Type B pancreatic cell (in vitro differentiated cells): ENCODE data around the gene TTN. TPM values are rescaled to one million over a fixed set of nuclear protein-coding genes. Genes with fewer than 3 reads are reported as not detected.

ENCODE experiments used
- DNase-seq: peaks from one replicate; pipeline ENCODE4 v3.0.0; 2021; ENCODE audit warnings: mixed read lengths; ENCODE audit not compliant: unreplicated experiment; ENCODE audit errors: extremely low spot score
- H3K27ac Mint-ChIP-seq: 2 replicates; pipeline ENCODE4 v1.8.0; 2021; ENCODE audit warnings: mild to moderate bottlenecking, mixed read lengths
- H3K27me3 Mint-ChIP-seq: 2 replicates; pipeline ENCODE4 v1.8.0; 2021; ENCODE audit warnings: mixed read lengths
- H3K36me3 Mint-ChIP-seq: 2 replicates; pipeline ENCODE4 v1.8.0; 2021; ENCODE audit warnings: mixed read lengths
- H3K4me1 Mint-ChIP-seq: one replicate; pipeline ENCODE4 v1.8.0; 2021; ENCODE audit warnings: mixed read lengths; ENCODE audit not compliant: unreplicated experiment
- H3K4me3 Mint-ChIP-seq: 2 replicates; pipeline ENCODE4 v1.8.0; 2021; ENCODE audit warnings: mild to moderate bottlenecking, mixed read lengths
- H3K9me3 Mint-ChIP-seq: 2 replicates; pipeline ENCODE4 v1.8.0; 2021; ENCODE audit warnings: mixed read lengths
- total RNA-seq: library from RNA; stranded (reverse); gene quantifications from 2 replicates; pipeline ENCODE4 v1.2.1, GENCODE V29; 2021; ENCODE audit warnings: low replicate concordance
- TF ChIP-seq, protein P1 (sequence below): fragments of 200-600 bp; sonication (generic); conservative IDR thresholded peaks from 2 replicates; pipeline ENCODE4 v1.5.0; 2021; ENCODE audit warnings: antibody characterized with exemption, mild to moderate bottlenecking

The TTN gene
- total RNA-seq, 1 donor from 2014 or later, result 5.6 TPM

DNA sequence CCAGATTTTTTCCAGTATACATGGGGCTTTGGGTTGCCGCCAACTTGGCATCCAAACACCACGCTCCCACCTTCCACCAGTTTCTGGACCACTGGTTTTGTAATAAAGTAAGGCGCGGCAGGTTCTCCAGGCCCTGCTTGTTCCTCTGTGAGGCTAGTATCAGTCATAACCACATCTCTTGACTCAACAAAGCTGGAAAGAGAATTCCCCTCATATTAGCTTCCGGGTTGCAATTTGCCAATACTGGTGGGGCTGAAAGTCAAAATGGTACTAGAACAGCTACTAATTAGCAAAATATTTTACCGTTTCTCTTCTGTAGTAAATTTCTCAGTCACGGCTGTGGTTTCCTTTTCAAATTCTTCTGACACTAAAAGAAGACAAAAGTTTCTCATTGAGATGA, 25.0 kb downstream of the TTN start:
- DNase-seq, result no peak
- no peaks in the 10 kb centered on the region for H3K9me3 Mint-ChIP-seq
- TF ChIP-seq, protein P1, sequence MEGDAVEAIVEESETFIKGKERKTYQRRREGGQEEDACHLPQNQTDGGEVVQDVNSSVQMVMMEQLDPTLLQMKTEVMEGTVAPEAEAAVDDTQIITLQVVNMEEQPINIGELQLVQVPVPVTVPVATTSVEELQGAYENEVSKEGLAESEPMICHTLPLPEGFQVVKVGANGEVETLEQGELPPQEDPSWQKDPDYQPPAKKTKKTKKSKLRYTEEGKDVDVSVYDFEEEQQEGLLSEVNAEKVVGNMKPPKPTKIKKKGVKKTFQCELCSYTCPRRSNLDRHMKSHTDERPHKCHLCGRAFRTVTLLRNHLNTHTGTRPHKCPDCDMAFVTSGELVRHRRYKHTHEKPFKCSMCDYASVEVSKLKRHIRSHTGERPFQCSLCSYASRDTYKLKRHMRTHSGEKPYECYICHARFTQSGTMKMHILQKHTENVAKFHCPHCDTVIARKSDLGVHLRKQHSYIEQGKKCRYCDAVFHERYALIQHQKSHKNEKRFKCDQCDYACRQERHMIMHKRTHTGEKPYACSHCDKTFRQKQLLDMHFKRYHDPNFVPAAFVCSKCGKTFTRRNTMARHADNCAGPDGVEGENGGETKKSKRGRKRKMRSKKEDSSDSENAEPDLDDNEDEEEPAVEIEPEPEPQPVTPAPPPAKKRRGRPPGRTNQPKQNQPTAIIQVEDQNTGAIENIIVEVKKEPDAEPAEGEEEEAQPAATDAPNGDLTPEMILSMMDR, result no peak
- no peak overlapping the region for H3K27ac Mint-ChIP-seq
- no peaks in the 10 kb centered on the region for H3K27me3 Mint-ChIP-seq
- no peaks in the 10 kb centered on the region for H3K36me3 Mint-ChIP-seq
- H3K4me3 Mint-ChIP-seq, result no peak overlapping the region
- H3K4me1 Mint-ChIP-seq, result no peaks in the 10 kb centered on the region

GRCh38 chr2:178777577-178777976, 29.6 kb downstream of the TTN start:
- H3K4me1 Mint-ChIP-seq, result no peaks in the 10 kb centered on the region
- no peaks in the 10 kb centered on the region for H3K36me3 Mint-ChIP-seq
- no peaks in the 10 kb centered on the region for H3K27me3 Mint-ChIP-seq
- H3K9me3 Mint-ChIP-seq, result peaks cover 10% of the 10 kb centered on the region
- TF ChIP-seq, protein P1, result no peak
- H3K27ac Mint-ChIP-seq, result no peak overlapping the region
- H3K4me3 Mint-ChIP-seq, result no peak overlapping the region
- DNase-seq, result no peak

GRCh38 chr2:178776751-178777150, 30.5 kb downstream of the TTN start:
- Mint-ChIP-seq H3K27me3 (no peaks in the 10 kb centered on the region), H3K27ac (no peak overlapping the region), H3K4me3 (no peak overlapping the region), H3K9me3 (peaks cover 10% of the 10 kb centered on the region), H3K4me1 (no peaks in the 10 kb centered on the region), H3K36me3 (no peaks in the 10 kb centered on the region)
- DNase-seq, result no peak
- TF ChIP-seq, protein P1, result no peak

DNA sequence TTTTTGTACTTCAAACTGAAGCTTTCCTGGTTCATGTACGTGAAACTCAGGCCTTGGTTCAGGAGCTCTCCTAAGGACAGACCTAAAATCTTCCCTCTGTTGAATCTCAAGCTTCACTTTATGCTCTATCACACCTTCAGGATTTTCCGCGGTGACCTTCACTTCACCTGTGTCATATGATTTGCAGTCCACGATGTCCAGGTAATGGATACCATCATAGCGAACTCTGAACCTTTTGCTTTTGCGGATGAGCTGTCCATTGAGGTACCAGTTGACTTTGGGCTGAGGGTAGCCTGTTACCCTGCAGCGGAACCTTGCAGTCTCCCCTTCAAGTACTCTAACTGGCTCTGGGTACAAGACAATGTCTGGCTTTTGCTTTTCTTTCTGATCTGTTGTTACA, 31.2 kb downstream of the TTN start:
- peaks cover 10% of the 10 kb centered on the region for H3K9me3 Mint-ChIP-seq
- no peaks in the 10 kb centered on the region for H3K4me1 Mint-ChIP-seq
- no peak for DNase-seq
- H3K4me3 Mint-ChIP-seq, result no peak overlapping the region
- H3K27ac Mint-ChIP-seq, result no peak overlapping the region
- TF ChIP-seq, protein P1, result no peak
- no peaks in the 10 kb centered on the region for H3K36me3 Mint-ChIP-seq
- no peaks in the 10 kb centered on the region for H3K27me3 Mint-ChIP-seq

DNA sequence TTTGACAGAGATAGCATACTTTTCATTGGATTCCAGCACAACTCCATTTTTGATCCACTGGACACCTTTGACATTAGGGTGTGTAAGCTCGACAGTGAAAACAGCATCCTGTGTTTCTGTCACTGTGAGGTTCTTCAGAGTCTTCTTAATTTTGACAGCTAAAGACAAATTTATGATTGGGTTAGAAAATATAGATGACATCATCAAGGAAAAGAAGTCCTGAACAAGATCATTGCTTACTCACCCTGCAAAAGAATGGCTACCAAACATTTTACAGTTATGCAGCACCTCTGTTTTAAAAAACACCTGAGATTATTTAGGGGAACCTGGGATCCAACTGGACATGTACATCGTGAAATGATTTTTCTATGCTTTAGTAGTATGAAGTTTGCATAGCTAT, 36.7 kb downstream of the TTN start:
- no peak overlapping the region for H3K4me3 Mint-ChIP-seq
- no peaks in the 10 kb centered on the region for H3K36me3 Mint-ChIP-seq
- peaks cover under 1% of the 10 kb centered on the region for H3K9me3 Mint-ChIP-seq
- H3K27me3 Mint-ChIP-seq, result no peaks in the 10 kb centered on the region
- no peaks in the 10 kb centered on the region for H3K4me1 Mint-ChIP-seq
- TF ChIP-seq, protein P1, result no peak
- DNase-seq, result no peak
- H3K27ac Mint-ChIP-seq, result no peak overlapping the region
